K562 (cell line): Measurements from ENCODE around the gene FRMD5.

Experiments used
- CBX5 ChIP-seq: IDR thresholded peaks from 2 replicates; pipeline ENCODE4 v1.6.1; 2014; ENCODE audit warnings: low read depth, borderline replicate concordance
- ELK1 ChIP-seq: sonication (generic); formaldehyde crosslinking; IDR thresholded peaks from 2 replicates; pipeline ENCODE4 v1.8.1; 2022; ENCODE audit warnings: missing genetic modification reagents
- FOXJ3 ChIP-seq: sonication (generic); formaldehyde crosslinking; IDR thresholded peaks from 2 replicates; pipeline ENCODE4 v1.4.0; 2020; ENCODE audit warnings: mild to moderate bottlenecking, missing genetic modification reagents
- L3MBTL2 ChIP-seq: fragments of 450-650 bp; IDR thresholded peaks from 2 replicates; pipeline ENCODE4 v1.6.1; 2016; ENCODE audit warnings: mild to moderate bottlenecking, moderate library complexity
- POLR2B ChIP-seq: fragments of 450-650 bp; IDR thresholded peaks from 2 replicates; pipeline ENCODE4 v1.6.1; 2018; ENCODE audit warnings: low read depth; ENCODE audit not compliant: partially characterized antibody
- PRPF4 ChIP-seq: fragments of 200-400 bp; formaldehyde crosslinking; IDR thresholded peaks from one replicate; pipeline ENCODE4 v1.6.1; 2017; ENCODE audit warnings: low read length, low read depth, mild to moderate bottlenecking; ENCODE audit not compliant: insufficient read depth, poor library complexity, severe bottlenecking
- PTTG1 ChIP-seq: fragments of 450-650 bp; IDR thresholded peaks from 2 replicates; pipeline ENCODE4 v1.6.1; 2016; ENCODE audit warnings: low read depth, mild to moderate bottlenecking, missing genetic modification characterization, missing compliant biosample characterization
- ZFP36 ChIP-seq: fragments of 150-350 bp; IDR thresholded peaks from 2 replicates; pipeline ENCODE4 v1.6.1; 2018; ENCODE audit warnings: low read length, low read depth; ENCODE audit not compliant: partially characterized antibody
- ZNF274 ChIP-seq: IDR thresholded peaks from 2 replicates; pipeline ENCODE4 v1.6.1; 2011; ENCODE audit warnings: low read depth, mild to moderate bottlenecking, low read length, moderate library complexity, borderline replicate concordance

- TF ChIP-seq CBX5 (no peak), POLR2B (no peak), ZNF274 (no peak), ZFP36 (no peak), PTTG1 (tag) (no peak), ELK1 (CRISPR knock-in tag) (no peak), PRPF4 (no peak), FOXJ3 (no peak), L3MBTL2 (no peak)
These were observed 126.7 kb downstream of the FRMD5 start for GRCh38 chr15:44068347-44068746.
